Glutamatergic neuron (in vitro differentiated cells): ENCODE measurements around the gene NECAP2. TPM values are rescaled to one million over a fixed set of nuclear protein-coding genes. Genes with fewer than 3 reads are reported as not detected.

ENCODE experiments used
- DNase-seq: peaks from one replicate; pipeline ENCODE4 v3.0.0; 2022
- H3K27ac Mint-ChIP-seq: one replicate; pipeline ENCODE4 v1.8.0; 2020; ENCODE audit warnings: mild to moderate bottlenecking, mixed read lengths, inconsistent platforms; ENCODE audit not compliant: unreplicated experiment
- H3K27me3 Mint-ChIP-seq: one replicate; pipeline ENCODE4 v1.8.0; 2020; ENCODE audit warnings: mild to moderate bottlenecking, moderate library complexity, mixed read lengths, inconsistent platforms; ENCODE audit not compliant: unreplicated experiment
- H3K36me3 Mint-ChIP-seq: one replicate; pipeline ENCODE4 v1.8.0; 2020; ENCODE audit warnings: mild to moderate bottlenecking, mixed read lengths, inconsistent platforms; ENCODE audit not compliant: unreplicated experiment
- H3K4me1 Mint-ChIP-seq: one replicate; pipeline ENCODE4 v1.8.0; 2020; ENCODE audit warnings: mild to moderate bottlenecking, low read depth, mixed read lengths, inconsistent platforms; ENCODE audit not compliant: unreplicated experiment
- H3K4me3 Mint-ChIP-seq: one replicate; pipeline ENCODE4 v1.8.0; 2020; ENCODE audit warnings: mild to moderate bottlenecking, mixed read lengths, inconsistent platforms; ENCODE audit not compliant: unreplicated experiment
- H3K9me3 Mint-ChIP-seq: one replicate; pipeline ENCODE4 v1.8.0; 2020; ENCODE audit warnings: mild to moderate bottlenecking, moderate library complexity, mixed read lengths, inconsistent platforms; ENCODE audit not compliant: unreplicated experiment
- total RNA-seq: library from RNA; stranded (reverse); fragmentation: NEBNext Ultra II Directional; extraction: Animal tissue kit (Norgen Biotek cat#: 25700); gene quantifications from one replicate; pipeline ENCODE4 v1.2.1, GENCODE V29; 2021; ENCODE audit not compliant: unreplicated experiment
- TF ChIP-seq, protein P1 (sequence below): fragments of 200-600 bp; sonication (generic); IDR thresholded peaks from one replicate; pipeline ENCODE4 v1.5.0; 2021; ENCODE audit not compliant: partially characterized antibody, unreplicated experiment

Gene NECAP2
- total RNA-seq, 1 donor from 2014 or later, result 37.8 TPM

DNA sequence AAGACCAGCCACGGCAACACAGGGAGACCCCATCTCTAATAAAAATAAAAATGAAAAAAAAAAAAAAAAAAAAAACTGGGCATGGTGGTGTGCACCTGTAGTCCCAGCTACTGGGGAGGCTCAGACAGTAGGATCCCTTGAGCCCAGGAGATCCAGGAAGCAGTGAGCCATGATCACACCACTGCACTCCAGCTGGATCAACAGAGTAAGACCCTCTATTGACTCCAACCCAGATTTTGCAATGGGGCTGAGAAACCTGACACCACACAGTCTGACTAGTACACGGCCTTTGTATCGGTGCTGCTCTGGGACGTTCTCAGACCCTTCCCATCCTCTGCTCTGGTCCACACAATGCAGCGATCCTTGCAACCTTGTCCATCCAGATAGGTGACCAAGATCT, 35.1 kb upstream of the NECAP2 start:
- Mint-ChIP-seq H3K4me1 (no peaks in the 10 kb centered on the region), H3K27ac (no peak overlapping the region), H3K27me3 (peaks cover 2% of the 10 kb centered on the region), H3K9me3 (peaks cover 2% of the 10 kb centered on the region), H3K4me3 (no peak overlapping the region), H3K36me3 (no peaks in the 10 kb centered on the region)
- TF ChIP-seq, protein P1, sequence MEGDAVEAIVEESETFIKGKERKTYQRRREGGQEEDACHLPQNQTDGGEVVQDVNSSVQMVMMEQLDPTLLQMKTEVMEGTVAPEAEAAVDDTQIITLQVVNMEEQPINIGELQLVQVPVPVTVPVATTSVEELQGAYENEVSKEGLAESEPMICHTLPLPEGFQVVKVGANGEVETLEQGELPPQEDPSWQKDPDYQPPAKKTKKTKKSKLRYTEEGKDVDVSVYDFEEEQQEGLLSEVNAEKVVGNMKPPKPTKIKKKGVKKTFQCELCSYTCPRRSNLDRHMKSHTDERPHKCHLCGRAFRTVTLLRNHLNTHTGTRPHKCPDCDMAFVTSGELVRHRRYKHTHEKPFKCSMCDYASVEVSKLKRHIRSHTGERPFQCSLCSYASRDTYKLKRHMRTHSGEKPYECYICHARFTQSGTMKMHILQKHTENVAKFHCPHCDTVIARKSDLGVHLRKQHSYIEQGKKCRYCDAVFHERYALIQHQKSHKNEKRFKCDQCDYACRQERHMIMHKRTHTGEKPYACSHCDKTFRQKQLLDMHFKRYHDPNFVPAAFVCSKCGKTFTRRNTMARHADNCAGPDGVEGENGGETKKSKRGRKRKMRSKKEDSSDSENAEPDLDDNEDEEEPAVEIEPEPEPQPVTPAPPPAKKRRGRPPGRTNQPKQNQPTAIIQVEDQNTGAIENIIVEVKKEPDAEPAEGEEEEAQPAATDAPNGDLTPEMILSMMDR, result no peak
- no peak for DNase-seq

DNA sequence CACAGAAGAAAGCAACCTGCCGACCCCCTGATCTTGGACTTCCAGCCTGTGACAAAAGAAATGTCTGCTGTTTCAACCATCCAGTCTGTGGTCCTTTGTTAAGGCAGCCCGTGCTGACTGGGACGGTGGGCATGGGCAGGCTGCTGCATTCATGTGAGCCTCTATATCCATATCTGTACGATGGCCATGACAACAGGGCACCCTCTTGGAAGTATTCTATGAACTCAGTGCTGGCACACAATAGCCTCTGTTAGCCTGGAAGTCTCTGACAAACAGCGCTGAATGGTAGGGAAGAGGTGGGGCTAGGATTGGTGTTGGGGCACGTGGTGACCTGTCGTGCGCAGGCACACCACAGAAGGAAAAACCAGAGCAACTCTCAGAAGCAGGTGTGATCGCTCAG, 33.7 kb upstream of the NECAP2 start:
- H3K4me1 Mint-ChIP-seq, result no peaks in the 10 kb centered on the region
- H3K27ac Mint-ChIP-seq, result no peak overlapping the region
- no peaks in the 10 kb centered on the region for H3K36me3 Mint-ChIP-seq
- no peak overlapping the region for H3K4me3 Mint-ChIP-seq
- H3K9me3 Mint-ChIP-seq, result peaks cover 2% of the 10 kb centered on the region
- no peak for DNase-seq
- H3K27me3 Mint-ChIP-seq, result peaks cover 2% of the 10 kb centered on the region
- TF ChIP-seq, protein P1, result no peak

DNA sequence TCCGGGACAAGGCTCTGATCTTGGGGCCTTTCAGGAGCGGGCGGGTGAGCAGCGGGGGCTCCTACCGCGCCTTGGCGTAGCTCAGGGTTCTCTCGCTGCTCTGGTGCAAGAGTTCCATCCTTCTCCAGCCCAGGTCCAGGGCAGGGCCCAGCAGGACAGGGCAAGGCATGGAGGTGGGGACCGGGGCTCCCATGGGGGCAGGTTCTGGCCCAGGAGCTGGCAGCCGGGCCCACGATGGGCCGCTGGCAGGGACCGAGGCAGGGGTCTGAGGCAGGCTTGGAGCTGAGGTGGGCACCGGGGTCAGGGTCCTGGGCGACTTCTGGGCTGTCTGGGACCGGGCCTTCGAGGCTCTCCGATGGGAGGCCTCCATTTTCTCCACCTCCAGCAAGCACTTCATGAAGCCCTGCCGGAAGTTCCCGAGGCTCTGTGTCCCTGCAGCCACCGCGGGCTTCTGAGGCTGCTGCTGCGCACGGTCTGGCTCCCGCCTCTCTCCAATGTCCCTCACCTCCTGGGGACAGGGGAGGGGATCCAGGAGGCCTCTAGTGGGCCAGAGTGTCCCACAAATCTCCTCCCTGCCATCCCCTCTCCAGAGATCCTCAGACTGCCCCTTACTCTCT, 30.9 kb upstream of the NECAP2 start:
- DNase-seq, result no peak
- Mint-ChIP-seq H3K27me3 (peaks cover 2% of the 10 kb centered on the region), H3K36me3 (no peaks in the 10 kb centered on the region), H3K9me3 (peaks cover 7% of the 10 kb centered on the region), H3K4me1 (no peaks in the 10 kb centered on the region), H3K27ac (no peak overlapping the region), H3K4me3 (no peak overlapping the region)
- TF ChIP-seq, protein P1, result no peak

DNA sequence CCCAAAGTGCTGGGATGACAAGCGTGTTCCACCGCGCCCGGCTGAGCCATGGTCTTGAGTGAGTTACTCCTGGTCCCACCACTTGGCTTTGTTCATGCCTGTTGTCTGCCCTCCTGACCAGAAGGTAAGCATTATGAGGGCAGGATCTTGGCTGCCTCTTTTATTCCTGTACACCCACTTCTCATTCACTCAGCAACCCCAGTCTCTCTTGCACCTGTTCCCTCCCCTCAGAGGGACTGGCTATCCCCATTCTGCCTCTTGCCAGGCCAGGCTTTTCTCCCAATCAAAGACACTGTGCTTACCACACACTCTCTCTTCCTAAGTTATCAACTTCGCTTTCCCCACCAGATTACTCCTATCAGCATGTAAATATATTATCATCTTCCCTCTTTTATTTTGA, 29.7 kb upstream of the NECAP2 start:
- DNase-seq, result no peak
- peaks cover 2% of the 10 kb centered on the region for H3K27me3 Mint-ChIP-seq
- H3K36me3 Mint-ChIP-seq, result no peaks in the 10 kb centered on the region

DNA sequence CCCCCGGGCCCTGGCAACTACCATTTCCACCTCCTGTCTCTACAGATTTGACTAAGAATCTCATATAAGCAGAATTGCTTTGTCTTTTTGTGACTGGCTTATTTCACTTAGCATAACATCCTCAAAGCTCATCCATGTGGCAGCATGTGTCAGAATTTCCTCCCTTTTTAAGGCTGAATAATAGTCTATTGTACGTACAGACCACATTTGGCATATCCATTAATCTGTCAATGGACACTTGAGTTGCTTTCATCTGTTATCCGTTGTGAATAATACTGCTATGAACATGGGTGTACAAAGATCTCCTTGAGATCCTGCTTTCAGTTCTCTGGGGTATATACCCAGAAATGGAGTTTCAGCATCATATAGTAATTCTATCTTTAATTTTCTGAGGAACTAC, 27.3 kb upstream of the NECAP2 start:
- H3K36me3 Mint-ChIP-seq, result no peaks in the 10 kb centered on the region
- no peak for DNase-seq
- H3K9me3 Mint-ChIP-seq, result peaks cover 6% of the 10 kb centered on the region
- TF ChIP-seq, protein P1, result no peak
- no peak overlapping the region for H3K27ac Mint-ChIP-seq
- H3K4me3 Mint-ChIP-seq, result no peak overlapping the region
- H3K27me3 Mint-ChIP-seq, result peaks cover 4% of the 10 kb centered on the region
- H3K4me1 Mint-ChIP-seq, result no peaks in the 10 kb centered on the region

More for the DNA sequence above, 29.7 kb upstream of the NECAP2 start:
- TF ChIP-seq, protein P1, result no peak
- no peaks in the 10 kb centered on the region for H3K4me1 Mint-ChIP-seq
- no peak overlapping the region for H3K4me3 Mint-ChIP-seq
- H3K9me3 Mint-ChIP-seq, result peaks cover 5% of the 10 kb centered on the region
- no peak overlapping the region for H3K27ac Mint-ChIP-seq
